Lower leg skin (tissue), 3 donors: Measurements from ENCODE around the gene ZNF428.

Source experiments
- CTCF ChIP-seq, 3 donors: fragments of 450-650 bp; IDR thresholded peaks; one replicate each; pipeline ENCODE4 v1.5.1; 2016; ENCODE audit warnings: antibody characterized with exemption in 3 of 3, mild to moderate bottlenecking in 3 of 3, moderate library complexity in 2 of 3
- POLR2A ChIP-seq, 2 donors: fragments of 450-650 bp; IDR thresholded peaks; one replicate each; pipeline ENCODE4 v1.6.1; 2016 to 2017; ENCODE audit warnings: antibody characterized with exemption in 2 of 2, mild to moderate bottlenecking in 1 of 2, moderate library complexity in 1 of 2

- TF ChIP-seq CTCF (IDR thresholded peaks at IDR 0.05) = no peak
- TF ChIP-seq POLR2A (IDR thresholded peaks at IDR 0.05) = no peak
Observed at GRCh38 chr19:43594081-43594697, 25.2 kb downstream of the ZNF428 start.
